BJ (cell line): Measurements from ENCODE around the gene PEX26. TPM values are rescaled to one million over a fixed set of nuclear protein-coding genes. Genes with fewer than 3 reads are reported as not detected.
A peak's percentile ranks its signal among the peaks of the same experiment; 100 is the strongest.

Experiments
- CTCF ChIA-PET: fragments of 350-600 bp; formaldehyde crosslinking; extraction: SDS; loops from one replicate; lab custom pipeline; 2021; ENCODE audit warnings: antibody characterized with exemption, inconsistent platforms; lab: Yijun Ruan, JAX
- POLR2A ChIA-PET: fragments of 300-600 bp; sonication (Branson Sonifier 250); formaldehyde crosslinking; extraction: SDS; loops from one replicate; lab custom pipeline; 2021; ENCODE audit warnings: antibody characterized with exemption; lab: Charles Lee
- DNase-seq: peaks from one replicate; pipeline ENCODE4 v3.0.0-alpha.2; 2011; ENCODE audit warnings: low read depth
- H3K27me3 ChIP-seq: 2 replicates; pipeline ENCODE4 v1.6.0; 2011; ENCODE audit warnings: low read length; ENCODE audit not compliant: control insufficient read depth, insufficient read depth
- H3K36me3 ChIP-seq: 2 replicates; pipeline ENCODE4 v1.5.1; 2011; ENCODE audit warnings: low read length; ENCODE audit not compliant: control insufficient read depth, insufficient read depth
- H3K4me3 ChIP-seq: 2 replicates; pipeline ENCODE4 v1.5.1; 2011; ENCODE audit warnings: low read depth, mild to moderate bottlenecking, control low read depth, low read length
- CTCF ChIP-seq: IDR thresholded peaks from 2 replicates; pipeline ENCODE4 v1.5.1; 2011; ENCODE audit warnings: low read depth, mild to moderate bottlenecking, control low read depth, inconsistent platforms, low read length, moderate library complexity; ENCODE audit not compliant: insufficient read depth
- polyA plus RNA-seq: library from polyadenylated mRNA; depleted of rRNA; stranded (reverse); fragments of >200 nt; gene quantifications from 2 replicates; pipeline ENCODE4 v1.2.3, GENCODE V29; 2011

Gene PEX26
- polyA plus RNA-seq, 1 experiment, result 30.6 TPM

GRCh38 chr22:18108187-18108586 is 30.4 kb downstream of the PEX26 start:
- H3K4me3 ChIP-seq, result no peak overlapping the region
- POLR2A ChIA-PET, result interaction anchor here (0.6 kb wide), 1 partner anchor 197 kb away, joined by 6 read pairs; no protein-coding TSS in a partner anchor

DNA sequence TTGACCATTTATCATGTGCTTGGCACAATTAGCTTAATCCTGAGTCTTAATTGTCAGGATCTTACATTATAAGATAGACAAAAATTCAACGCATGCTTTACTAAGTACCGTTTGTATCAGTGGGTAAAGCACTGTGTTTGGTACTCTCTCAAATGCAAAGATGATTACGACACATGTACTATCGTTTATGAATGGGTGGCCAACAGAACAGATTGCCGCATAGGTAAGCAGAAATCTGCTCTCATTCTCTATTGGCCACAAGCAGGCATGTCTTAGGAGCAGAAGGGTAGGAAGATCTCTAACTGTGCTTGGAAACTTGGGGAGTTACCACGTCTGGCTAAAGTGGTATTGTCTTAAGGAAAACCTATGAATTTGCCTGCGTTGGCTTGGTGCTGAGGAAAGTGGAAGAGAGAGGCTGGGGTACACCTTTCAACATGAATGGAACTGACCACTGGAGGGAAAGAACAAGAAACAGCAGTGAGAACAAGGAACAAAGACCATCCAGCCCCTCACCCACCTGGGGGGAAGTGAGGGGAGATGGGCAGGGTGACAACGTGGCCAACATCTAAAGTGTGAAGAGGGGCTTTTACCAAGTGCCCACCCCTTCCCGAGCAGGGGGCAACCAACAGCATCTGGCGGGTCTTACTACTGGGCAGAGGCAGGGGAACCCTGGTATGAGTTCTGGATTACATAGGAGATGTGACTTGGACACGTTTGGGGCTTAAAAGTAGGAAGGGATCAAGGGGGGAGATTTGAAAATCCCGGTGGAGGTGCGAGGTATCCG is 31.8 kb downstream of the PEX26 start:
- TF ChIP-seq CTCF, result no peak
- DNase-seq, result no peak

More at GRCh38 chr22:18108187-18108586, 30.4 kb downstream of the PEX26 start:
- no peaks in the 10 kb centered on the region for H3K36me3 ChIP-seq
- peaks cover 3% of the 10 kb centered on the region for H3K27me3 ChIP-seq
- no peak for TF ChIP-seq CTCF
- CTCF ChIA-PET, result interaction anchor here (0.6 to 1.5 kb wide), 2 partner anchors 32 to 278 kb away, joined by 3 read pairs; no protein-coding TSS in a partner anchor
- DNase-seq, result no peak

DNA sequence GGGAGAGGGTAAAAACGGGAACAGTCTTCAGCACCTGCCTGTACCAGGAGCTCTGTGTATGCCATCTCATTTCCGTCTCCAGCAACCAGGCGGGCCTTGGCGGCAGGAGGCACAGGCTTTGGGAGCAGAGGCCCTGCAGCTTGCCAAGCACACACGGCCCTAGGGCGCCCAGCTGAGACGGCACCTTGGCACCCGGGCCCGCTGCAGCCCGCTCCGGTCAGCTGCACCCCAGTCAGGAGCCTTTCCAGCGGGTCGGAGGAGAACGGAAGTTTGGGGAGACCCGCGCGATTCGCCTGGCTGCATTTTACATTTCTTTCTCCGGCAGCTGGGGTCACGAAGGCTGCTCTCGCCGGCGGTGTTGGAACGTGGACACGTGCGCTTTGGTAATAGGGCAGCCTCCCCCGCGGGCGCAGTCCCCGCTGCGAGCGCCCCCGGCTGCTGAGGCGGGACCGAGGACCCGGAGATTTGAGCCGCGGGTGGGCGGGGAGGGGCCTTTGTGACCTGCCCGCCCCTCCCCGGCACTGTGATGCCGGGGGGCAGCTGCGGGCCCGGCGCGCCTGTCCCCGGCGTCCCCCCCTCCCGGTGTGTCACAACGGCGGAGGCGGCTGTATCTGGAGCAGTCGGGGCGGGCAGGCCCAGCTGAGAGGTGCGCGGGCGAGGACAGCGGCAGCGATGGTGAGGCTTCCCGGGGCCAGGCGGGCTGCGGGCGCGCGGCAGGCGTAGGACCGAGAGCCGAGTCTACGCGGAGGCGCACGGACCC is 32.6 kb downstream of the PEX26 start, which contains the start of gene TUBA8:
Gene TUBA8, plus strand, starts transcription at position 616 of the 760 bp plus-strand sequence. Its CDS starts 57 bp downstream, at position 673.
- Histone ChIP-seq H3K27me3 (peaks cover 3% of the 10 kb centered on the region), H3K36me3 (no peaks in the 10 kb centered on the region), H3K4me3 (peak within 1 kb of the TSS; percentile 41)
- DNase-seq, result no peak
- ChIA-PET POLR2A (no interaction called here), CTCF (no interaction called here)
- TF ChIP-seq CTCF, result no peak

More for the DNA sequence above, 31.8 kb downstream of the PEX26 start:
- Histone ChIP-seq H3K36me3 (no peaks in the 10 kb centered on the region), H3K4me3 (no peak overlapping the region; the same call in 1 of the 2 replicates), H3K27me3 (peaks cover 3% of the 10 kb centered on the region)
- POLR2A ChIA-PET, result no interaction called here
- CTCF ChIA-PET, result interaction anchor here (1.5 kb wide), 1 partner anchor 33 kb away, joined by 3 read pairs; no protein-coding TSS in a partner anchor

- CTCF ChIA-PET, result no interaction called here
- TF ChIP-seq CTCF, result no peak
Measured at GRCh38 chr22:18110954-18111758, 33.4 kb downstream of the PEX26 start.

More at GRCh38 chr22:18110954-18111758, 33.4 kb downstream of the PEX26 start:
- POLR2A ChIA-PET, result no interaction called here
- Histone ChIP-seq H3K27me3 (peaks cover 3% of the 10 kb centered on the region), H3K4me3 (peak overlapping the region; percentile 41), H3K36me3 (no peaks in the 10 kb centered on the region)
- no peak for DNase-seq
